HG03045 (cell line): ENCODE measurements around the gene BRD2.
A peak's percentile ranks its signal among the peaks of the same experiment; 100 is the strongest.

ENCODE experiments used
- ATAC-seq: cut with Tn5 transposase; IDR thresholded peaks from one replicate; pipeline ENCODE4 v1.9.1; 2021; ENCODE audit warnings: mild to moderate bottlenecking, moderate library complexity; ENCODE audit not compliant: unreplicated experiment

BRD2 gene

GRCh38 chr6:33023536-33023935 lies 55.1 kb downstream of the BRD2 start:
- no peak for ATAC-seq

- ATAC-seq: no peak
Measured at GRCh38 chr6:33024521-33024920, 56.1 kb downstream of the BRD2 start.

GRCh38 chr6:33028220-33028849 lies 59.9 kb downstream of the BRD2 start:
- no peak for ATAC-seq

GRCh38 chr6:33029328-33030184 lies 61.2 kb downstream of the BRD2 start:
- peak; percentile 79 for ATAC-seq

- ATAC-seq: no peak
Measured at GRCh38 chr6:33030245-33030644, 61.9 kb downstream of the BRD2 start.
